Mesodermal cell (in vitro differentiated cells): ENCODE data around the gene CDYL.

Experiments used
- H3K27ac ChIP-seq: 2 replicates; pipeline ENCODE4 v1.7.0; 2013; ENCODE audit warnings: mild to moderate bottlenecking, low read depth, low read length, moderate library complexity; ENCODE audit not compliant: severe bottlenecking
- H3K36me3 ChIP-seq: 2 replicates; pipeline ENCODE4 v1.7.1; 2013; ENCODE audit warnings: mild to moderate bottlenecking, low read length, moderate library complexity; ENCODE audit not compliant: control insufficient read depth, insufficient read depth
- H3K4me1 ChIP-seq: one replicate; pipeline ENCODE4 v1.7.1; 2013; ENCODE audit warnings: mild to moderate bottlenecking, low read length; ENCODE audit not compliant: insufficient read depth, control insufficient read depth, poor library complexity, severe bottlenecking
- H3K4me3 ChIP-seq: 2 replicates; pipeline ENCODE4 v1.7.0; 2013; ENCODE audit warnings: low read length, control low read depth, mild to moderate bottlenecking; ENCODE audit not compliant: insufficient read depth, poor library complexity, severe bottlenecking; ENCODE audit errors: extremely low read depth
- H3K9me3 ChIP-seq: 2 replicates; pipeline ENCODE4 v1.7.1; 2013; ENCODE audit warnings: mild to moderate bottlenecking, low read length, moderate library complexity; ENCODE audit not compliant: control insufficient read depth
- WGBS, 2 experiments: methylation state at CpG; one replicate each; pipeline ENCODE4 v1.1.5; 2013; ENCODE audit warnings: missing lambda C conversion rate in 2 of 2; ENCODE audit not compliant: insufficient coverage in 2 of 2; 5-methylcytosine and 5-hydroxymethylcytosine counted together

The CDYL gene

DNA sequence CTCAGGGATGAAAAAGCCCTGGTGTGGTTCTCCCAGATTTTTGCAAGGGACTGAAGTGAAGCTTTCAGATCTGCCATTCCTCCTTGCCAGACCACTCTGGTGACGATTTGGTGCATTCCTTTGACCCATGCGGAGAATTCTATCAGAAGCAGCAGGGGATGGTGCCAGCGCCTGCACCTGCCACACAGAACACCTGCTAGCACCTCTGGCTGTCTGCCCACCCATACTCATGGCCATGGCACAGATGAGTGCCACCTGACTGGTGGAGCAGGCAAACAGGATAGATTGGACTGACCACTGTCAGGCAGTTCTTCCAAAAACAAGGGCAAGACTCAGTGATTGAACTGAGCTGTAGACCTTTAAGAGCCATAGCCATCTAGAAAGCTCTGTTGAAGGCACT, 107.1 kb downstream of the CDYL start:
- WGBS, 2 experiments: 84 to 97% methylated on average over 3 of the region's 3 CpGs
- no peak overlapping the region for H3K27ac ChIP-seq
- H3K9me3 ChIP-seq: no peaks in the 10 kb centered on the region
- H3K36me3 ChIP-seq: no peaks in the 10 kb centered on the region
- H3K4me3 ChIP-seq: no peak overlapping the region
- no peaks in the 10 kb centered on the region for H3K4me1 ChIP-seq

- no peaks in the 10 kb centered on the region for H3K36me3 ChIP-seq
- 86 to 91% methylated on average over 3 to 6 of the region's 7 CpGs for WGBS, 2 experiments
- no peaks in the 10 kb centered on the region for H3K4me1 ChIP-seq
- H3K4me3 ChIP-seq: no peak overlapping the region
- no peaks in the 10 kb centered on the region for H3K9me3 ChIP-seq
- H3K27ac ChIP-seq: no peak overlapping the region
These were observed 108.6 kb downstream of the CDYL start for GRCh38 chr6:4884646-4885340.

- 100% methylated on average over 3 of the region's 4 CpGs for WGBS, 2 experiments
- no peak overlapping the region for H3K27ac ChIP-seq
- H3K4me3 ChIP-seq: no peak overlapping the region
These were observed 109.2 kb downstream of the CDYL start for GRCh38 chr6:4885341-4885933.

GRCh38 chr6:4888841-4889240, 112.6 kb downstream of the CDYL start:
- H3K4me1 ChIP-seq: no peaks in the 10 kb centered on the region
- no peak overlapping the region for H3K4me3 ChIP-seq
- H3K27ac ChIP-seq: no peak overlapping the region
- H3K36me3 ChIP-seq: peaks cover 22% of the 10 kb centered on the region
- no peaks in the 10 kb centered on the region for H3K9me3 ChIP-seq
- WGBS, 2 experiments: 86 to 100% methylated on average over 1 of the region's 2 CpGs

More at GRCh38 chr6:4885341-4885933, 109.2 kb downstream of the CDYL start:
- Histone ChIP-seq H3K36me3 (no peaks in the 10 kb centered on the region), H3K4me1 (no peaks in the 10 kb centered on the region), H3K9me3 (no peaks in the 10 kb centered on the region)

- Histone ChIP-seq H3K4me3 (no peak overlapping the region), H3K9me3 (no peaks in the 10 kb centered on the region), H3K4me1 (no peaks in the 10 kb centered on the region), H3K36me3 (peaks cover 29% of the 10 kb centered on the region), H3K27ac (no peak overlapping the region)
- 85% methylated on average over 5 of the region's 5 CpGs; no CpG with 5 or more reads in 1 of the 2 experiments for WGBS, 2 experiments
These were observed 113.5 kb downstream of the CDYL start for GRCh38 chr6:4889701-4890100.

GRCh38 chr6:4890191-4890590, 114.0 kb downstream of the CDYL start:
- H3K27ac ChIP-seq: no peak overlapping the region
- H3K9me3 ChIP-seq: no peaks in the 10 kb centered on the region
- H3K36me3 ChIP-seq: peaks cover 29% of the 10 kb centered on the region
- H3K4me1 ChIP-seq: no peaks in the 10 kb centered on the region
- 92 to 98% methylated on average over 6 to 9 of the region's 9 CpGs for WGBS, 2 experiments
- no peak overlapping the region for H3K4me3 ChIP-seq

DNA sequence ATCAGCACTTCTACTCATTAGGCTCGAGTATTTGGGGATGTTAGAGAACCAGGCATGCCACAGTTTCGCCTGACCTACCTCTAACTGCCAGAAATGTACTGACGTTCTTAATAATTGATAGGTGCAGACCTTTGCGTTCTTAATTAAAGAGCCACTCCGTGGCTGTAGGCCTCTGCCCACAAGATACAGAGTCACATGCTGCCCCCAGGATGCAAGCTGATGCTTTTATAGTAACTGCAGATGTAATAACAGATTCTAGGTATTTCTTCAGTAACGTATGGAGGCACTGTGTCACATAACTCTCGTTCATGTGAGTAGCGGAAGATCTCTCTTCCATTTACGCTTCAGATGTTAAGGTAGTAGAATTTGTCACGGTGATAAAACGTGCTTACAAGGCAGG, 114.4 kb downstream of the CDYL start:
- 94 to 98% methylated on average over 5 to 8 of the region's 11 CpGs for WGBS, 2 experiments

GRCh38 chr6:4891141-4891540, 114.9 kb downstream of the CDYL start:
- H3K27ac ChIP-seq: no peak overlapping the region
- H3K4me1 ChIP-seq: no peaks in the 10 kb centered on the region
- no peaks in the 10 kb centered on the region for H3K9me3 ChIP-seq
- 90 to 95% methylated on average over 3 to 5 of the region's 6 CpGs for WGBS, 2 experiments
- peaks cover 34% of the 10 kb centered on the region for H3K36me3 ChIP-seq
- no peak overlapping the region for H3K4me3 ChIP-seq

More for the DNA sequence above, 114.4 kb downstream of the CDYL start:
- Histone ChIP-seq H3K4me1 (no peaks in the 10 kb centered on the region), H3K27ac (no peak overlapping the region), H3K36me3 (peaks cover 29% of the 10 kb centered on the region), H3K4me3 (no peak overlapping the region), H3K9me3 (no peaks in the 10 kb centered on the region)

DNA sequence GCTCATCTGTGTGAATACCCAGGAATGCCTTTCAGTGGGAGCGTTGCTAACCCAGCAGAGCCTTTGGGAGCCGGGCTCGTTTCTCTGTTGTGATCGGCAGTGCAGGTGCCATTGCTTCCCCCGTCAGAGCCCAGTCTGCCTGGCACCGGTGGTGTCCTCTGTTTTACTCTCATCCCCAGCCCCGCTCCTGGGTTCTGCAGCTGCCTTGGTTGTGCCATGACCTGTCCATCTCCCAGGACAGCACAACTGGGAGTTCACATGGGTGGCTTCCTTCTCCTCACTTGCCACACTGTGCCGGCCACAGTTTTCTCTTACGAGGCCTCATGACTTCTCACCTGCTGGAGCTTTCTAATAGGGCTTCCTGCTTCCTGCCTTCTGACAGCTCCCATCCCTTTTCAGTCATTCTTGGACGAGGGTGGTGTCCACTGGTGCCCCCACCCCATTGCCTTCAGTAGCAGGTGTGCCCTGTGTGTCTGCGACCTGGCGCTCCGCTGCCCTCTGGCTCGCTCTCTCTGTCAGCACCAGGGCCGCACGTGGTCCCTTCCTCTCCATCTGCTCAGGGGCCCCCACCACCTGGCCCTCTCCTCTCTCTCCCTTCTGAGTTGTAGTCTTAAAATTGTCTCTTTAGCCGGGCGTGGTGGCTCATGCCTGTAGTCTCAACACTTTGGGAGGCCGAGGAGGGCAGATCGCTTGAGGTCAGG, 116.7 kb downstream of the CDYL start:
- peaks cover 48% of the 10 kb centered on the region for H3K36me3 ChIP-seq
- H3K27ac ChIP-seq: no peak overlapping the region
- H3K9me3 ChIP-seq: no peaks in the 10 kb centered on the region
- no peak overlapping the region for H3K4me3 ChIP-seq
- no peaks in the 10 kb centered on the region for H3K4me1 ChIP-seq
- WGBS, 2 experiments: 92 to 94% methylated on average over 17 to 19 of the region's 20 CpGs

- Histone ChIP-seq H3K27ac (no peak overlapping the region), H3K9me3 (peaks cover 11% of the 10 kb centered on the region), H3K4me1 (no peaks in the 10 kb centered on the region), H3K36me3 (peaks cover 59% of the 10 kb centered on the region), H3K4me3 (no peak overlapping the region)
- WGBS, 2 experiments: 91 to 98% methylated on average over 9 of the region's 9 CpGs
These were observed 117.8 kb downstream of the CDYL start for GRCh38 chr6:4894049-4894448.

- Histone ChIP-seq H3K36me3 (peaks cover 70% of the 10 kb centered on the region), H3K4me3 (no peak overlapping the region), H3K9me3 (peaks cover 19% of the 10 kb centered on the region), H3K27ac (peak overlapping the region; percentile 45), H3K4me1 (no peaks in the 10 kb centered on the region)
- 64 to 66% methylated on average over 4 of the region's 5 CpGs for WGBS, 2 experiments
These were observed 119.8 kb downstream of the CDYL start for GRCh38 chr6:4895971-4896370.
